HepG2 (cell line): Measurements from ENCODE around the gene PUS7. TPM values are rescaled to one million over a fixed set of nuclear protein-coding genes. Genes with fewer than 3 reads are reported as not detected.
A peak's percentile ranks its signal among the peaks of the same experiment; 100 is the strongest.

Source experiments
- ATRX ChIP-seq: sonication (generic); formaldehyde crosslinking; IDR thresholded peaks from 2 replicates; pipeline ENCODE4 v1.4.0; 2020; ENCODE audit warnings: missing genetic modification reagents, borderline replicate concordance
- GFI1 ChIP-seq: sonication (generic); formaldehyde crosslinking; IDR thresholded peaks from 2 replicates; pipeline ENCODE4 v1.5.0; 2020; ENCODE audit warnings: missing genetic modification reagents, mild to moderate bottlenecking, borderline replicate concordance
- HOXA5 ChIP-seq: sonication (generic); formaldehyde crosslinking; IDR thresholded peaks from 2 replicates; pipeline ENCODE4 v1.4.0; 2020; ENCODE audit warnings: missing genetic modification reagents
- JARID2 ChIP-seq: sonication (generic); formaldehyde crosslinking; IDR thresholded peaks from 2 replicates; pipeline ENCODE4 v1.8.1; 2023; ENCODE audit warnings: missing genetic modification reagents, inconsistent platforms; ENCODE audit not compliant: insufficient replicate concordance
- NFKB2 ChIP-seq: sonication (generic); formaldehyde crosslinking; IDR thresholded peaks from 2 replicates; pipeline ENCODE4 v1.4.0; 2020; ENCODE audit warnings: missing genetic modification reagents, borderline replicate concordance
- PHF8 ChIP-seq: sonication (generic); formaldehyde crosslinking; IDR thresholded peaks from 2 replicates; pipeline ENCODE4 v1.5.0; 2020; ENCODE audit warnings: missing genetic modification reagents
- RAD51 ChIP-seq: fragments of 450-650 bp; IDR thresholded peaks from 2 replicates; pipeline ENCODE4 v1.6.1; 2016; ENCODE audit warnings: borderline replicate concordance
- ZMYM4 ChIP-seq: sonication (generic); formaldehyde crosslinking; IDR thresholded peaks from 2 replicates; pipeline ENCODE4 v1.8.1; 2023; ENCODE audit warnings: mild to moderate bottlenecking, missing genetic modification reagents
- ZNF138 ChIP-seq: sonication (generic); formaldehyde crosslinking; IDR thresholded peaks from 2 replicates; pipeline ENCODE4 v1.5.0; 2020; ENCODE audit warnings: mild to moderate bottlenecking, low read depth, missing genetic modification reagents
- ZNF274 ChIP-seq: sonication (generic); formaldehyde crosslinking; IDR thresholded peaks from 2 replicates; pipeline ENCODE4 v1.5.1; 2020; ENCODE audit warnings: mild to moderate bottlenecking, missing genetic modification reagents
- ZNF563 ChIP-seq: sonication (generic); formaldehyde crosslinking; IDR thresholded peaks from 2 replicates; pipeline ENCODE4 v1.8.0; 2022; ENCODE audit warnings: mild to moderate bottlenecking, moderate library complexity, missing genetic modification reagents
- ZNF605 ChIP-seq: sonication (generic); formaldehyde crosslinking; IDR thresholded peaks from 2 replicates; pipeline ENCODE4 v1.8.0; 2022; ENCODE audit warnings: mild to moderate bottlenecking, missing genetic modification reagents
- ZNF724P ChIP-seq: sonication (generic); formaldehyde crosslinking; IDR thresholded peaks from 2 replicates; pipeline ENCODE4 v1.8.0; 2022; ENCODE audit warnings: missing genetic modification reagents, borderline replicate concordance
- ZNF776 ChIP-seq: sonication (generic); formaldehyde crosslinking; IDR thresholded peaks from 2 replicates; pipeline ENCODE4 v1.4.0; 2020; ENCODE audit warnings: mild to moderate bottlenecking, missing genetic modification reagents
- polyA plus RNA-seq, 8 experiments: library from polyadenylated mRNA; depleted of rRNA in 3 of 8; stranded (reverse) in 7 of 8; unstranded in 1 of 8; fragments of >200 nt; fragmentation: Illumina TruSeq in 4 of 8; extraction: Trizol in 4 of 8; gene quantifications; 2 replicates each; pipeline versions ENCODE4 v1.2.1 to v1.2.3, GENCODE V29; 2011 to 2016; ENCODE audit warnings: low read depth in 4 of 8, missing spikeins in 1 of 8, mixed read lengths in 1 of 8; ENCODE audit not compliant: insufficient read depth in 1 of 8
- total RNA-seq, 5 experiments: library from RNA; depleted of rRNA; stranded (reverse); fragments of >200 nt; fragmentation: Illumina TruSeq; extraction: Trizol; gene quantifications; 2 replicates each; pipeline ENCODE4 v1.2.3, GENCODE V29; 2016; ENCODE audit warnings: low read depth in 1 of 5
- TF ChIP-seq, protein P1 (sequence below): sonication (generic); formaldehyde crosslinking; IDR thresholded peaks from 2 replicates; pipeline ENCODE4 v1.5.0; 2020; ENCODE audit warnings: mild to moderate bottlenecking, missing genetic modification reagents, moderate library complexity
- TF ChIP-seq, protein P2 (sequence below): IDR thresholded peaks from 2 replicates; pipeline ENCODE4 v1.6.1; 2016; ENCODE audit warnings: mild to moderate bottlenecking
- TF ChIP-seq, protein P3 (sequence below): sonication (generic); formaldehyde crosslinking; IDR thresholded peaks from 2 replicates; pipeline ENCODE4 v1.4.0; 2020; ENCODE audit warnings: missing genetic modification reagents
- TF ChIP-seq, protein P4 (sequence below): sonication (generic); formaldehyde crosslinking; IDR thresholded peaks from 2 replicates; pipeline ENCODE4 v1.9.0; 2021; ENCODE audit warnings: missing genetic modification reagents, borderline replicate concordance

PUS7 gene
- total and polyA plus RNA-seq, 2 of the 13 experiments (the other 11 are each of a cell fraction or from before 2014, with no cell fraction given) = 14.4 to 41.2 TPM

DNA sequence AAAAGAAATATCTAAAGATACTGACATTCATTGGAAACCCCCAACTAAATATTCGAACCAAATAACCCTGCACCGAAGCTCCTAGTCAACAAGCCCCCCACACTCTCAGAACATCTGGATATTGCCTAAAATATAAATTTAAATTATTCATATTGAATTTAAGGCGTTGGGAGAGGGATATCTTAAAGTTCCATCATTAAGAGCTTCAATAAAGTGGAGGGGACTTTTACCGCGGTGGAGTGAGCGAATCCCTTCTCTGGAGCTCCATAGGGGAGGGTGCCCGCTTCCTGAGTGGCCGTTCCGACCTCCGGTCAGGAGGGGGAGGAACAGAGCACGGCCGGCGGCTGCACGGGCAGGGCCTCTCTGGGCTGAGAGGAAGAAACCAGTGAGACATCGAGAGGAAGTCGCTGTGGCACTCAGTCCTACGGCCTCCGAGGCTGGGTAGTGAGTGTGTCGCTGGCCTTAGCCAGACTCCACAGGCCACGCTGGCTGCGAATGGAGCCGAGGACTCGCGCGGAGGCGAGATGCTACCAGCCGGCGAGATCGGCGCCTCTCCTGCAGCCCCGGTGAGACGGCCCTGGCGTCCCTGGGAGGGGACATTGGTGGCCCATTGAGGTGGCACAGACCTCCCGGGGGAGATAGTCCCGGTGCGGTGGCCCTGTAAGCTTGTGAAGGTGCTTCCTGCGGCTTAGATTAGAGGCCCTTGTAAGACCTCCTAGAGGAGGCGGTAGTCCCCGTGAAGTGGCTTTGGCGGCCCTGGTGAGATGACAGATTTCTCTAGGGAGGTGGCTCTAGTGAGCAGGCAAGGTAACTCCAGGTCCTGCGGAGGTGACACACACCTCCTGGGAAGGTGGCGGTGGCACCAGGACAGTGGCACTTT, 10.0 kb upstream of the PUS7 start, which contains the start of gene RINT1 (continued):
- TF ChIP-seq, protein P1, sequence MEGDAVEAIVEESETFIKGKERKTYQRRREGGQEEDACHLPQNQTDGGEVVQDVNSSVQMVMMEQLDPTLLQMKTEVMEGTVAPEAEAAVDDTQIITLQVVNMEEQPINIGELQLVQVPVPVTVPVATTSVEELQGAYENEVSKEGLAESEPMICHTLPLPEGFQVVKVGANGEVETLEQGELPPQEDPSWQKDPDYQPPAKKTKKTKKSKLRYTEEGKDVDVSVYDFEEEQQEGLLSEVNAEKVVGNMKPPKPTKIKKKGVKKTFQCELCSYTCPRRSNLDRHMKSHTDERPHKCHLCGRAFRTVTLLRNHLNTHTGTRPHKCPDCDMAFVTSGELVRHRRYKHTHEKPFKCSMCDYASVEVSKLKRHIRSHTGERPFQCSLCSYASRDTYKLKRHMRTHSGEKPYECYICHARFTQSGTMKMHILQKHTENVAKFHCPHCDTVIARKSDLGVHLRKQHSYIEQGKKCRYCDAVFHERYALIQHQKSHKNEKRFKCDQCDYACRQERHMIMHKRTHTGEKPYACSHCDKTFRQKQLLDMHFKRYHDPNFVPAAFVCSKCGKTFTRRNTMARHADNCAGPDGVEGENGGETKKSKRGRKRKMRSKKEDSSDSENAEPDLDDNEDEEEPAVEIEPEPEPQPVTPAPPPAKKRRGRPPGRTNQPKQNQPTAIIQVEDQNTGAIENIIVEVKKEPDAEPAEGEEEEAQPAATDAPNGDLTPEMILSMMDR (CRISPR knock-in tag) = peak; percentile 96
- TF ChIP-seq ZNF563 (peak; percentile 85; the same call in 1 of the 2 replicates), ZNF776 (peak; percentile 67), ZNF724P (CRISPR knock-in tag) (no peak; the same call in 1 of the 2 replicates), HOXA5 (peak; percentile 61; the same call in 1 of the 2 replicates), NFKB2 (peak; percentile 94; the same call in 1 of the 2 replicates), JARID2 (CRISPR knock-in tag) (no peak), ATRX (CRISPR knock-in tag) (no peak), RAD51 (no peak), PHF8 (CRISPR knock-in tag) (peak; percentile 99), ZMYM4 (CRISPR knock-in tag) (peak; percentile 98), ZNF274 (peak; percentile 91), ZNF605 (CRISPR knock-in tag) (peak; percentile 92), ZNF138 (CRISPR knock-in tag) (0 out of 2 replicates have a peak, but pooled peaks have one; percentile 73), GFI1 (CRISPR knock-in tag) (peak; percentile 54; the same call in 1 of the 2 replicates)
- TF ChIP-seq, protein P2, sequence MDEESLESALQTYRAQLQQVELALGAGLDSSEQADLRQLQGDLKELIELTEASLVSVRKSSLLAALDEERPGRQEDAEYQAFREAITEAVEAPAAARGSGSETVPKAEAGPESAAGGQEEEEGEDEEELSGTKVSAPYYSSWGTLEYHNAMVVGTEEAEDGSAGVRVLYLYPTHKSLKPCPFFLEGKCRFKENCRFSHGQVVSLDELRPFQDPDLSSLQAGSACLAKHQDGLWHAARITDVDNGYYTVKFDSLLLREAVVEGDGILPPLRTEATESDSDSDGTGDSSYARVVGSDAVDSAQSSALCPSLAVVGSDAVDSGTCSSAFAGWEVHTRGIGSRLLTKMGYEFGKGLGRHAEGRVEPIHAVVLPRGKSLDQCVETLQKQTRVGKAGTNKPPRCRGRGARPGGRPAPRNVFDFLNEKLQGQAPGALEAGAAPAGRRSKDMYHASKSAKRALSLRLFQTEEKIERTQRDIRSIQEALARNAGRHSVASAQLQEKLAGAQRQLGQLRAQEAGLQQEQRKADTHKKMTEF (CRISPR knock-in tag) = peak; percentile 96
- TF ChIP-seq, protein P3, sequence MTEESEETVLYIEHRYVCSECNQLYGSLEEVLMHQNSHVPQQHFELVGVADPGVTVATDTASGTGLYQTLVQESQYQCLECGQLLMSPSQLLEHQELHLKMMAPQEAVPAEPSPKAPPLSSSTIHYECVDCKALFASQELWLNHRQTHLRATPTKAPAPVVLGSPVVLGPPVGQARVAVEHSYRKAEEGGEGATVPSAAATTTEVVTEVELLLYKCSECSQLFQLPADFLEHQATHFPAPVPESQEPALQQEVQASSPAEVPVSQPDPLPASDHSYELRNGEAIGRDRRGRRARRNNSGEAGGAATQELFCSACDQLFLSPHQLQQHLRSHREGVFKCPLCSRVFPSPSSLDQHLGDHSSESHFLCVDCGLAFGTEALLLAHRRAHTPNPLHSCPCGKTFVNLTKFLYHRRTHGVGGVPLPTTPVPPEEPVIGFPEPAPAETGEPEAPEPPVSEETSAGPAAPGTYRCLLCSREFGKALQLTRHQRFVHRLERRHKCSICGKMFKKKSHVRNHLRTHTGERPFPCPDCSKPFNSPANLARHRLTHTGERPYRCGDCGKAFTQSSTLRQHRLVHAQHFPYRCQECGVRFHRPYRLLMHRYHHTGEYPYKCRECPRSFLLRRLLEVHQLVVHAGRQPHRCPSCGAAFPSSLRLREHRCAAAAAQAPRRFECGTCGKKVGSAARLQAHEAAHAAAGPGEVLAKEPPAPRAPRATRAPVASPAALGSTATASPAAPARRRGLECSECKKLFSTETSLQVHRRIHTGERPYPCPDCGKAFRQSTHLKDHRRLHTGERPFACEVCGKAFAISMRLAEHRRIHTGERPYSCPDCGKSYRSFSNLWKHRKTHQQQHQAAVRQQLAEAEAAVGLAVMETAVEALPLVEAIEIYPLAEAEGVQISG (CRISPR knock-in tag) = peak; percentile 100
- TF ChIP-seq, protein P4, sequence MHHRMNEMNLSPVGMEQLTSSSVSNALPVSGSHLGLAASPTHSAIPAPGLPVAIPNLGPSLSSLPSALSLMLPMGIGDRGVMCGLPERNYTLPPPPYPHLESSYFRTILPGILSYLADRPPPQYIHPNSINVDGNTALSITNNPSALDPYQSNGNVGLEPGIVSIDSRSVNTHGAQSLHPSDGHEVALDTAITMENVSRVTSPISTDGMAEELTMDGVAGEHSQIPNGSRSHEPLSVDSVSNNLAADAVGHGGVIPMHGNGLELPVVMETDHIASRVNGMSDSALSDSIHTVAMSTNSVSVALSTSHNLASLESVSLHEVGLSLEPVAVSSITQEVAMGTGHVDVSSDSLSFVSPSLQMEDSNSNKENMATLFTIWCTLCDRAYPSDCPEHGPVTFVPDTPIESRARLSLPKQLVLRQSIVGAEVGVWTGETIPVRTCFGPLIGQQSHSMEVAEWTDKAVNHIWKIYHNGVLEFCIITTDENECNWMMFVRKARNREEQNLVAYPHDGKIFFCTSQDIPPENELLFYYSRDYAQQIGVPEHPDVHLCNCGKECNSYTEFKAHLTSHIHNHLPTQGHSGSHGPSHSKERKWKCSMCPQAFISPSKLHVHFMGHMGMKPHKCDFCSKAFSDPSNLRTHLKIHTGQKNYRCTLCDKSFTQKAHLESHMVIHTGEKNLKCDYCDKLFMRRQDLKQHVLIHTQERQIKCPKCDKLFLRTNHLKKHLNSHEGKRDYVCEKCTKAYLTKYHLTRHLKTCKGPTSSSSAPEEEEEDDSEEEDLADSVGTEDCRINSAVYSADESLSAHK = 0 out of 2 replicates have a peak, but pooled peaks have one; percentile 39
